ENCODE measurements around the gene TAS2R30. TPM values are rescaled to one million over a fixed set of nuclear protein-coding genes. Genes with fewer than 3 reads are reported as not detected.

The TAS2R30 gene, protein sequence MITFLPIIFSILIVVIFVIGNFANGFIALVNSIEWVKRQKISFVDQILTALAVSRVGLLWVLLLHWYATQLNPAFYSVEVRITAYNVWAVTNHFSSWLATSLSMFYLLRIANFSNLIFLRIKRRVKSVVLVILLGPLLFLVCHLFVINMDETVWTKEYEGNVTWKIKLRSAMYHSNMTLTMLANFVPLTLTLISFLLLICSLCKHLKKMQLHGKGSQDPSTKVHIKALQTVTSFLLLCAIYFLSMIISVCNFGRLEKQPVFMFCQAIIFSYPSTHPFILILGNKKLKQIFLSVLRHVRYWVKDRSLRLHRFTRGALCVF
- 1 to 10 TPM; 2.2 to 2.4 TPM for total RNA-seq

DNA sequence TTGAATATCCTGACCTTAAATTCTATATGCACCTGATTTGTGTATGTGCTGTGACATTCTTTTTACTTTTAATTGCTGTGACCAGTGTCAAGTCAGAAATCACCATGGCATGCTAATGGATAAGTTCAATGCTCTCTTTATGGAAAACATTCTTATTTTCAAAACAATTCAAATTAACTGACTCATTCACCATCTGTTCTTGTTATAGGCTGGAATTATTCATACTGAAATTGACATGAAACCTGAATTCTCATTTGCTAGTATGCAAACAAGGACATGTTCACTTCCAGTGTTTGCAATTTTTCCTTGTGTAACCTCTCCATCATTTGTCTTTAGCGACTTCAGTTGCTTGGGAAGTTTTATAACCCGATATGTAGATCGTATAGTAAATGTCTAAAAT lies at the start of gene TAS2R30:
Gene TAS2R30 (minus strand): TSS at position 340 of the 400 bp plus-strand sequence. CDS start 400 bp downstream, outside the sequence.

GRCh38 chr12:11171145-11171968 lies 36.9 kb upstream of the TAS2R30 start, which contains the start of gene SMIM10L1:
TSS of gene SMIM10L1 (plus strand) at chr12:11171194. CDS start at chr12:11171357, 163 bp downstream.

DNA sequence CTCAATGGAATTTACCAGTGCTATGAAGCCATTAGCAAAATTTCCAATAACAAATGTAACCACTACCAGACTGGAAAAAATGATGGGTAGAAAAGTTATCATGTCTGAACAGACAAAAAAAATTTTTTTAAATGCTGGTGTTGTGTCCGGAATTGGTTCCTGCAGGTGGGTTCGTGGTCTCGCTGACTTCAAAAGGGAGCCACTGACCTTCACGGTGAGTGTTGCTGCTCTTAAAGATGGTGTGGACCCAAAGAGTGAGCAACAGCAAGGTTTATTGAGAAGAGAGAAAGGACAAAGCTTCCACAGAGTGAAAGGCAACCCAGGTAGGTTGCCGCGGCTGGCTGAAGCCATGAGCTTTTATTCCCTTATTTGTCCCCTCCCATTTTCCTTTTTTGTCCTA lies 42.3 kb downstream of the TAS2R30 start, which contains the start of gene TAS2R43:
Gene TAS2R43 (minus strand): TSS at position 186 of the 400 bp plus-strand sequence. CDS start 84 bp downstream, at position 102.

Other genes starting within 250 kb of the TAS2R30 start
- 1 to 10 TPM in 1 of 2 experiments, under 1 TPM in 1; 0.48 to 1.0 TPM for gene TAS2R13, start 225.1 kb downstream of the TAS2R30 start, total RNA-seq
- not detected for gene PRH2, start 205.4 kb downstream of the TAS2R30 start, total RNA-seq
- gene TAS2R14, start 195.4 kb downstream of the TAS2R30 start, total RNA-seq, result 1 to 10 TPM; 1.6 TPM
- gene TAS2R50, start 147.7 kb downstream of the TAS2R30 start, total RNA-seq, result 1 to 10 TPM in 1 of 2 experiments, under 1 TPM in 1; 0.55 to 1.2 TPM
- gene TAS2R20, start 136.3 kb downstream of the TAS2R30 start, total RNA-seq, result 1 to 10 TPM in 1 of 2 experiments, under 1 TPM in 1; 0.86 to 1.4 TPM
- 1 to 10 TPM; 2.2 to 2.5 TPM for gene TAS2R19, start 112.0 kb downstream of the TAS2R30 start, total RNA-seq
- 1 to 10 TPM; 2.4 to 3.4 TPM for gene TAS2R31, start 103.2 kb downstream of the TAS2R30 start, total RNA-seq
- gene TAS2R46, start 72.3 kb downstream of the TAS2R30 start, total RNA-seq, result 1 to 10 TPM in 1 of 2 experiments, under 1 TPM in 1; 0.94 to 1.2 TPM
- under 1 TPM; 0.53 to 0.81 TPM for gene TAS2R43, start 42.3 kb downstream of the TAS2R30 start, total RNA-seq
- 1 to 10 TPM; 8.8 to 8.9 TPM for gene SMIM10L1, start 36.5 kb upstream of the TAS2R30 start, total RNA-seq
- gene TAS2R42, start 52.3 kb upstream of the TAS2R30 start, total RNA-seq, result not detected
- not detected for gene PRB3, start 135.1 kb upstream of the TAS2R30 start, total RNA-seq
- gene PRB4, start 175.8 kb upstream of the TAS2R30 start, total RNA-seq, result not detected

Data from activated naive CD4-positive, alpha-beta T cell treated with anti-CD3 and anti-CD28 coated beads, Interleukin-2, amount 10 ng/mL, durations not matched to agents 5 hours and 36 hours (primary cell).